Endothelial cell of umbilical vein (primary cell): Measurements from ENCODE around the gene MAGI1. TPM values are rescaled to one million over a fixed set of nuclear protein-coding genes. Genes with fewer than 3 reads are reported as not detected.

Experiments
- BruUV-seq: library from RNA; stranded (reverse); fragments of 400-500 nt; replicated peaks from 2 replicates; lab custom pipeline; 2021; lab: Mats Ljungman, UMichigan
- CTCF ChIA-PET: fragments of 300-600, 350-600 bp; sonication (Branson Sonifier 250); formaldehyde crosslinking; loops from one replicate; lab custom pipeline; 2021; ENCODE audit warnings: antibody characterized with exemption, inconsistent platforms; lab: Charles Lee
- POLR2A ChIA-PET: fragments of 300-600, 350-600 bp; sonication (Branson Sonifier 250); formaldehyde crosslinking; loops from one replicate; lab custom pipeline; 2021; ENCODE audit warnings: antibody characterized with exemption, inconsistent platforms; lab: Charles Lee
- DNase-seq: peaks from one replicate; pipeline ENCODE4 v3.0.0-alpha.2; 2011; ENCODE audit warnings: low read depth, low spot score
- FAIRE-seq: peaks from 2 replicates; lab custom pipeline; 2011; peaks lifted over from hg19 to GRCh38; lab: Jason Lieb, UNC
- H2AFZ ChIP-seq: 2 replicates; pipeline ENCODE4 v1.6.0; 2012; ENCODE audit warnings: low read depth, low read length, control low read depth, inconsistent platforms
- H3K27ac ChIP-seq: 2 replicates; pipeline ENCODE4 v1.5.1; 2011; ENCODE audit warnings: low read depth, mild to moderate bottlenecking, control low read depth, low read length, moderate library complexity; ENCODE audit not compliant: insufficient read depth
- H3K27me3 ChIP-seq, 2 experiments: 2 replicates each; pipeline versions ENCODE4 v1.6.0 to v1.6.1; 2011; ENCODE audit warnings: low read length in 2 of 2, mixed read lengths in 1 of 2; ENCODE audit not compliant: control insufficient read depth in 2 of 2, insufficient read depth in 2 of 2
- H3K36me3 ChIP-seq, 2 experiments: 2 replicates in 1 of 2; 3 replicates in 1 of 2; pipeline ENCODE4 v1.5.1; 2011; ENCODE audit warnings: low read length in 2 of 2, mild to moderate bottlenecking in 1 of 2, moderate library complexity in 1 of 2; ENCODE audit not compliant: control insufficient read depth in 2 of 2, insufficient read depth in 2 of 2; ENCODE audit errors: extremely low read depth in 1 of 2
- H3K4me1 ChIP-seq: 3 replicates; pipeline ENCODE4 v1.5.1; 2011; ENCODE audit warnings: mild to moderate bottlenecking, low read length; ENCODE audit not compliant: control insufficient read depth, insufficient read depth; ENCODE audit errors: extremely low read depth
- H3K4me2 ChIP-seq: 2 replicates; pipeline ENCODE4 v1.6.1; 2011; ENCODE audit warnings: low read length, control low read depth, mixed read lengths; ENCODE audit not compliant: insufficient read depth
- H3K4me3 ChIP-seq, 3 experiments: fragments of 200-600 bp in 1 of 3; sonication (generic), shearing (Covaris generic) in 1 of 3; replicated peaks in 1 of 3; 2 replicates each; pipeline ENCODE4 v1.5.1; 2011 to 2016; ENCODE audit warnings: control low read depth in 3 of 3, low read length in 3 of 3, mild to moderate bottlenecking in 2 of 3, inconsistent platforms in 1 of 3, low read depth in 1 of 3, moderate library complexity in 1 of 3; ENCODE audit not compliant: insufficient read depth in 1 of 3
- H3K79me2 ChIP-seq: 2 replicates; pipeline ENCODE4 v1.6.0; 2012; ENCODE audit warnings: low read length, inconsistent platforms; ENCODE audit not compliant: control insufficient read depth, insufficient read depth
- H3K9ac ChIP-seq: replicated peaks from 2 replicates; pipeline ENCODE3; 2011; ENCODE audit warnings: low read length, control low read depth; ENCODE audit not compliant: insufficient read depth; ENCODE audit errors: extremely low read depth
- H3K9me1 ChIP-seq: replicated peaks from 3 replicates; pipeline ENCODE4 v1.6.0; 2011; ENCODE audit warnings: mild to moderate bottlenecking, low read length; ENCODE audit not compliant: control insufficient read depth, insufficient read depth; ENCODE audit errors: extremely low read depth
- H3K9me3 ChIP-seq: replicated peaks from 2 replicates; pipeline ENCODE4 v1.5.1; 2012; ENCODE audit warnings: low read length, inconsistent platforms; ENCODE audit not compliant: control insufficient read depth, insufficient read depth
- H4K20me1 ChIP-seq: replicated peaks from 2 replicates; pipeline ENCODE3; 2011; ENCODE audit warnings: mild to moderate bottlenecking, low read length; ENCODE audit not compliant: control insufficient read depth, insufficient read depth; ENCODE audit errors: extremely low read depth
- EZH2 ChIP-seq: IDR thresholded peaks from 2 replicates; pipeline ENCODE4 v1.6.1; 2012; ENCODE audit warnings: borderline replicate concordance, low read depth, mild to moderate bottlenecking, moderate library complexity, low read length, inconsistent platforms; ENCODE audit not compliant: severe bottlenecking
- FOS ChIP-seq: IDR thresholded peaks from 2 replicates; pipeline ENCODE4 v1.6.1; 2011; ENCODE audit warnings: mild to moderate bottlenecking, low read length, moderate library complexity, borderline replicate concordance; ENCODE audit not compliant: insufficient read depth
- GATA2 ChIP-seq: IDR thresholded peaks from 2 replicates; pipeline ENCODE4 v1.7.0; 2011; ENCODE audit warnings: low read depth, mild to moderate bottlenecking, moderate library complexity, mixed read lengths, low read length; ENCODE audit not compliant: insufficient read length, insufficient read depth
- JUN ChIP-seq: IDR thresholded peaks from 2 replicates; pipeline ENCODE4 v1.6.1; 2011; ENCODE audit warnings: borderline replicate concordance, low read depth; ENCODE audit not compliant: insufficient read length, insufficient read depth
- MAX ChIP-seq: IDR thresholded peaks from 2 replicates; pipeline ENCODE4 v1.6.1; 2011; ENCODE audit not compliant: insufficient read depth, insufficient read length
- MYC ChIP-seq: IDR thresholded peaks from one replicate; pipeline ENCODE4 v1.6.1; 2011; ENCODE audit warnings: mild to moderate bottlenecking, low read depth, low read length
- POLR2A ChIP-seq: IDR thresholded peaks from 2 replicates; pipeline ENCODE4 v1.6.1; 2012; ENCODE audit warnings: low read depth, mild to moderate bottlenecking, control low read depth, low read length
- POLR2AphosphoS5 ChIP-seq: IDR thresholded peaks from 2 replicates; pipeline ENCODE4 v1.6.1; 2012; ENCODE audit warnings: low read depth, mild to moderate bottlenecking, control low read depth, low read length, moderate library complexity; ENCODE audit not compliant: insufficient read depth
- dilution Hi-C: fragments of 300-500 bp; cut with MboI; formaldehyde crosslinking; loops from one replicate; pipeline ENCODE4 v1.15.0; 2019; ENCODE audit warnings: low sequenced_read_pairs; ENCODE audit not compliant: extremely low pct_ligation_motif_present
- intact Hi-C: fragments of 100-400 bp; cut with micrococcal nuclease; formaldehyde crosslinking; loops from one replicate; pipeline ENCODE4 v1.10.0; 2022
- polyA plus RNA-seq, 4 experiments: library from polyadenylated mRNA; depleted of rRNA in 3 of 4; stranded (reverse) in 3 of 4; unstranded in 1 of 4; fragments of >200 nt; gene quantifications; 2 replicates each; pipeline versions ENCODE4 v1.2.1 to v1.2.3, GENCODE V29; 2011 to 2012; ENCODE audit warnings: missing spikeins in 1 of 4
- total RNA-seq: library from RNA; stranded (reverse); gene quantifications from 2 replicates; pipeline ENCODE4 v1.2.3, GENCODE V29; 2021
- TF ChIP-seq, protein P1 (sequence below), 2 donors: IDR thresholded peaks; 1 replicate in 1 of 2; 2 replicates in 1 of 2; pipeline ENCODE4 v1.5.1; 2011; ENCODE audit warnings: low read length in 2 of 2, mild to moderate bottlenecking in 2 of 2, moderate library complexity in 2 of 2, control low read depth in 1 of 2, inconsistent platforms in 1 of 2, low read depth in 1 of 2; ENCODE audit not compliant: insufficient read depth in 1 of 2; ENCODE audit errors: extremely low read depth in 1 of 2

MAGI1 gene
- total and polyA plus RNA-seq, 2 donors (not counting 3 experiments of a cell fraction or from before 2014, with no cell fraction given), result 10.1 to 47.9 TPM

GRCh38 chr3:65449841-65450428 lies 588.8 kb downstream of the MAGI1 start:
- Histone ChIP-seq H3K79me2 (no peaks in the 10 kb centered on the region), H3K9me3 (no peaks in the 10 kb centered on the region), H2AFZ (no peak overlapping the region), H3K27me3 (no peaks in the 10 kb centered on the region), H3K4me3 (no peak overlapping the region), H3K36me3 (no peaks in the 10 kb centered on the region), H3K4me1 (no peaks in the 10 kb centered on the region), H4K20me1 (no peaks in the 10 kb centered on the region), H3K9me1 (no peaks in the 10 kb centered on the region), H3K27ac (no peak overlapping the region), H3K4me2 (no peak overlapping the region), H3K9ac (no peak overlapping the region)
- intact Hi-C loops, result no loop called here
- dilution Hi-C loops, result no loop called here
- no TSS peak for BruUV-seq
- CTCF ChIA-PET, result no interaction called here
- TF ChIP-seq, protein P1, sequence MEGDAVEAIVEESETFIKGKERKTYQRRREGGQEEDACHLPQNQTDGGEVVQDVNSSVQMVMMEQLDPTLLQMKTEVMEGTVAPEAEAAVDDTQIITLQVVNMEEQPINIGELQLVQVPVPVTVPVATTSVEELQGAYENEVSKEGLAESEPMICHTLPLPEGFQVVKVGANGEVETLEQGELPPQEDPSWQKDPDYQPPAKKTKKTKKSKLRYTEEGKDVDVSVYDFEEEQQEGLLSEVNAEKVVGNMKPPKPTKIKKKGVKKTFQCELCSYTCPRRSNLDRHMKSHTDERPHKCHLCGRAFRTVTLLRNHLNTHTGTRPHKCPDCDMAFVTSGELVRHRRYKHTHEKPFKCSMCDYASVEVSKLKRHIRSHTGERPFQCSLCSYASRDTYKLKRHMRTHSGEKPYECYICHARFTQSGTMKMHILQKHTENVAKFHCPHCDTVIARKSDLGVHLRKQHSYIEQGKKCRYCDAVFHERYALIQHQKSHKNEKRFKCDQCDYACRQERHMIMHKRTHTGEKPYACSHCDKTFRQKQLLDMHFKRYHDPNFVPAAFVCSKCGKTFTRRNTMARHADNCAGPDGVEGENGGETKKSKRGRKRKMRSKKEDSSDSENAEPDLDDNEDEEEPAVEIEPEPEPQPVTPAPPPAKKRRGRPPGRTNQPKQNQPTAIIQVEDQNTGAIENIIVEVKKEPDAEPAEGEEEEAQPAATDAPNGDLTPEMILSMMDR (IDR thresholded peaks at IDR 0.05; ENCODE audit: extremely low read depth in 1 of 2, insufficient read depth in 1 of 2, low read depth in 1 of 2, low read length in 2 of 2), result no peak
- TF ChIP-seq GATA2 (no peak), POLR2A (no peak), EZH2 (no peak), MAX (no peak), POLR2AphosphoS5 (no peak), MYC (no peak), JUN (no peak), FOS (no peak)
- FAIRE-seq (no peak), DNase-seq (no peak)
- POLR2A ChIA-PET, result no interaction called here
